ENCODE data around the gene NR3C1.

The NR3C1 gene

GRCh38 chr5:143314099-143314498 lies 89.4 kb downstream of the NR3C1 start:
- no peak for DNase-seq (ENCODE audit: low read depth in 2 of 3, low spot score in 1 of 3)

- no peak for DNase-seq (ENCODE audit: low read depth in 2 of 3, low spot score in 1 of 3)
Observed at GRCh38 chr5:143313298-143313852, 90.1 kb downstream of the NR3C1 start.

GRCh38 chr5:143312822-143313221 lies 90.7 kb downstream of the NR3C1 start:
- no peak for DNase-seq (ENCODE audit: low read depth in 2 of 3, low spot score in 1 of 3)

- no peak for DNase-seq (ENCODE audit: low read depth in 2 of 3, low spot score in 1 of 3)
Observed at GRCh38 chr5:143311955-143312354, 91.5 kb downstream of the NR3C1 start.

GRCh38 chr5:143311428-143311827 lies 92.1 kb downstream of the NR3C1 start:
- DNase-seq (ENCODE audit: low read depth in 2 of 3, low spot score in 1 of 3): no peak

- no peak for DNase-seq (ENCODE audit: low read depth in 2 of 3, low spot score in 1 of 3)
Observed at GRCh38 chr5:143309661-143310431, 93.6 kb downstream of the NR3C1 start.

- DNase-seq (ENCODE audit: low read depth in 2 of 3, low spot score in 1 of 3): no peak
Observed at GRCh38 chr5:143308731-143309130, 94.8 kb downstream of the NR3C1 start.

- no peak for DNase-seq (ENCODE audit: low read depth in 2 of 3, low spot score in 1 of 3)
Observed at GRCh38 chr5:143306040-143306439, 97.4 kb downstream of the NR3C1 start.

- DNase-seq (ENCODE audit: low read depth in 2 of 3, low spot score in 1 of 3): no peak
Observed at GRCh38 chr5:143304836-143305475, 98.5 kb downstream of the NR3C1 start.

GRCh38 chr5:143302341-143303045 lies 101.0 kb downstream of the NR3C1 start:
- no peak for DNase-seq (ENCODE audit: low read depth in 2 of 3, low spot score in 1 of 3)

GRCh38 chr5:143297756-143298155 lies 105.7 kb downstream of the NR3C1 start:
- no peak for DNase-seq (ENCODE audit: low read depth in 2 of 3, low spot score in 1 of 3)

GRCh38 chr5:143290125-143290524 lies 113.4 kb downstream of the NR3C1 start:
- no peak for DNase-seq (ENCODE audit: low read depth in 2 of 3, low spot score in 1 of 3)

GRCh38 chr5:143284521-143284920 lies 119.0 kb downstream of the NR3C1 start:
- DNase-seq (ENCODE audit: low read depth in 2 of 3, low spot score in 1 of 3): no peak

GRCh38 chr5:143284002-143284401 lies 119.5 kb downstream of the NR3C1 start:
- no peak for DNase-seq (ENCODE audit: low read depth in 2 of 3, low spot score in 1 of 3)

GRCh38 chr5:143281226-143281625 lies 122.3 kb downstream of the NR3C1 start:
- DNase-seq (ENCODE audit: low read depth in 2 of 3, low spot score in 1 of 3): no peak

- DNase-seq (ENCODE audit: low read depth in 2 of 3, low spot score in 1 of 3): no peak
Observed at GRCh38 chr5:143279698-143280097, 123.8 kb downstream of the NR3C1 start.

- DNase-seq (ENCODE audit: low read depth in 2 of 3, low spot score in 1 of 3): no peak
Observed at GRCh38 chr5:143277536-143277935, 126.0 kb downstream of the NR3C1 start.

GRCh38 chr5:143275512-143276363 lies 127.7 kb downstream of the NR3C1 start:
- no peak for DNase-seq (ENCODE audit: low read depth in 2 of 3, low spot score in 1 of 3)

- DNase-seq (ENCODE audit: low read depth in 2 of 3, low spot score in 1 of 3): no peak
Observed at GRCh38 chr5:143274952-143275351, 128.5 kb downstream of the NR3C1 start.

- no peak for DNase-seq (ENCODE audit: low read depth in 2 of 3, low spot score in 1 of 3)
Observed at GRCh38 chr5:143271431-143271830, 132.1 kb downstream of the NR3C1 start.

GRCh38 chr5:143268388-143268787 lies 135.1 kb downstream of the NR3C1 start:
- DNase-seq (ENCODE audit: low read depth in 2 of 3, low spot score in 1 of 3): no peak
